CD4-positive, alpha-beta T cell (primary cell): ENCODE measurements around the gene PINLYP. TPM values are rescaled to one million over a fixed set of nuclear protein-coding genes. Genes with fewer than 3 reads are reported as not detected.

Experiments used
- ATAC-seq: fragments of 200-7000 bp; cut with Tn5 transposase; one replicate; pipeline ENCODE4 v1.10.0; 2022; ENCODE audit warnings: mild to moderate bottlenecking; ENCODE audit not compliant: poor library complexity
- CTCF ChIA-PET: fragments of 350-600 bp; sonication (Branson Sonifier 250); formaldehyde crosslinking; loops from one replicate; lab custom pipeline; 2021; ENCODE audit warnings: antibody characterized with exemption, inconsistent platforms; lab: Charles Lee
- POLR2A ChIA-PET: fragments of 350-600 bp; sonication (Branson Sonifier 250); formaldehyde crosslinking; loops from one replicate; lab custom pipeline; 2021; ENCODE audit warnings: antibody characterized with exemption, inconsistent platforms; lab: Charles Lee
- DNase-seq, 14 experiments: peaks; one replicate each; pipeline ENCODE4 v3.0.0-alpha.2; 2013 to 2020; ENCODE audit warnings: mixed read lengths in 2 of 14
- H3K27ac ChIP-seq, 2 donors: one replicate each; pipeline versions ENCODE4 v1.5.1 to v1.7.0; 2013; ENCODE audit warnings: low read length in 2 of 2, low read depth in 1 of 2, mild to moderate bottlenecking in 1 of 2
- H3K27me3 ChIP-seq, 2 experiments: 1 replicate in 1 of 2; 2 replicates in 1 of 2; pipeline versions ENCODE4 v1.6.1 to v1.7.0; 2013; ENCODE audit warnings: low read length in 2 of 2, control low read depth in 1 of 2, mild to moderate bottlenecking in 1 of 2, moderate library complexity in 1 of 2; ENCODE audit not compliant: insufficient read depth in 2 of 2, control insufficient read depth in 1 of 2
- H3K36me3 ChIP-seq: one replicate; pipeline ENCODE4 v1.6.1; 2013; ENCODE audit warnings: low read length, control low read depth; ENCODE audit not compliant: insufficient read depth
- H3K4me1 ChIP-seq: one replicate; pipeline ENCODE4 v1.6.1; 2013; ENCODE audit warnings: low read length, control low read depth; ENCODE audit not compliant: insufficient read depth
- H3K4me3 ChIP-seq: one replicate; pipeline ENCODE4 v1.5.1; 2013; ENCODE audit warnings: mild to moderate bottlenecking, low read length, moderate library complexity
- H3K9me3 ChIP-seq, 2 experiments: 1 replicate in 1 of 2; 2 replicates in 1 of 2; pipeline versions ENCODE4 v1.6.1 to v1.7.0; 2013; ENCODE audit warnings: low read length in 2 of 2, mild to moderate bottlenecking in 2 of 2, control low read depth in 1 of 2, moderate library complexity in 1 of 2; ENCODE audit not compliant: control insufficient read depth in 1 of 2, insufficient read depth in 1 of 2
- H3K27ac Mint-ChIP-seq: one replicate; pipeline ENCODE4 v1.8.0; 2020; ENCODE audit warnings: mixed read lengths
- H3K27me3 Mint-ChIP-seq: one replicate; pipeline ENCODE4 v1.8.0; 2021; ENCODE audit warnings: mixed read lengths
- H3K36me3 Mint-ChIP-seq: one replicate; pipeline ENCODE4 v1.8.0; 2021; ENCODE audit warnings: low read depth, mixed read lengths
- H3K4me1 Mint-ChIP-seq: one replicate; pipeline ENCODE4 v1.8.0; 2021; ENCODE audit warnings: low read depth, mixed read lengths
- H3K4me3 Mint-ChIP-seq: one replicate; pipeline ENCODE4 v1.8.0; 2020; ENCODE audit warnings: mild to moderate bottlenecking, mixed read lengths
- H3K9me3 Mint-ChIP-seq: one replicate; pipeline ENCODE4 v1.8.0; 2020; ENCODE audit warnings: mixed read lengths
- intact Hi-C, 2 experiments: fragments of 100-400 bp; cut with DNase I in 1 of 2; cut with micrococcal nuclease in 1 of 2; formaldehyde crosslinking; loops; one replicate each; pipeline versions ENCODE4 v1.15.1 to v1.9.0; 2023 to 2025; cut with DNase I, micrococcal nuclease
- total RNA-seq, 174 experiments: library from RNA in 2 of 174; stranded (reverse) in 2 of 174; gene quantifications; one replicate each; pipeline ENCODE4 v1.2.3 and lab custom pipeline; 2021 to 2026
- TF ChIP-seq, protein P1 (sequence below): fragments of 200-600 bp; IDR thresholded peaks from one replicate; pipeline ENCODE4 v1.8.0; 2022; ENCODE audit warnings: antibody characterized with exemption, mild to moderate bottlenecking

The PINLYP gene
- total RNA-seq, 2 experiments from 2014 or later: not detected

- POLR2A ChIA-PET: interaction anchor here (0.5 to 3.0 kb wide), 5 partner anchors 8 to 1166 kb away, joined by 3 to 21 read pairs (median 7); partner anchors contain the start of gene PHLDB3
- Mint-ChIP-seq H3K9me3 (no peaks in the 10 kb centered on the region), H3K27me3 (no peaks in the 10 kb centered on the region), H3K27ac (peak within 1 kb of the TSS; percentile 76), H3K4me3 (peak within 1 kb of the TSS; percentile 77), H3K4me1 (peaks cover 28% of the 10 kb centered on the region), H3K36me3 (peaks cover 4% of the 10 kb centered on the region)
- intact Hi-C loops: loop anchor here (2.0 to 5.0 kb wide), 2 partner anchors 35 to 70 kb away; partner anchors contain the start of genes IRGQ (in 1 of the 2) and ZNF576 (in 1 of the 2)
- CTCF ChIA-PET: interaction anchor here (0.8 to 2.5 kb wide), 3 partner anchors 28 to 95 kb away, joined by 3 to 8 read pairs (median 3); no protein-coding TSS in a partner anchor
- peaks cover 32% of the 10 kb centered on the region for H3K4me1 ChIP-seq
- no peaks in the 10 kb centered on the region for H3K36me3 ChIP-seq
- H3K27me3 ChIP-seq: no peaks in the 10 kb centered on the region
- ATAC-seq (peak; percentile 67), DNase-seq (peak; percentile 30 to 81 (median 68))
- H3K4me3 ChIP-seq: peak within 1 kb of the TSS; percentile 93
- TF ChIP-seq, protein P1, sequence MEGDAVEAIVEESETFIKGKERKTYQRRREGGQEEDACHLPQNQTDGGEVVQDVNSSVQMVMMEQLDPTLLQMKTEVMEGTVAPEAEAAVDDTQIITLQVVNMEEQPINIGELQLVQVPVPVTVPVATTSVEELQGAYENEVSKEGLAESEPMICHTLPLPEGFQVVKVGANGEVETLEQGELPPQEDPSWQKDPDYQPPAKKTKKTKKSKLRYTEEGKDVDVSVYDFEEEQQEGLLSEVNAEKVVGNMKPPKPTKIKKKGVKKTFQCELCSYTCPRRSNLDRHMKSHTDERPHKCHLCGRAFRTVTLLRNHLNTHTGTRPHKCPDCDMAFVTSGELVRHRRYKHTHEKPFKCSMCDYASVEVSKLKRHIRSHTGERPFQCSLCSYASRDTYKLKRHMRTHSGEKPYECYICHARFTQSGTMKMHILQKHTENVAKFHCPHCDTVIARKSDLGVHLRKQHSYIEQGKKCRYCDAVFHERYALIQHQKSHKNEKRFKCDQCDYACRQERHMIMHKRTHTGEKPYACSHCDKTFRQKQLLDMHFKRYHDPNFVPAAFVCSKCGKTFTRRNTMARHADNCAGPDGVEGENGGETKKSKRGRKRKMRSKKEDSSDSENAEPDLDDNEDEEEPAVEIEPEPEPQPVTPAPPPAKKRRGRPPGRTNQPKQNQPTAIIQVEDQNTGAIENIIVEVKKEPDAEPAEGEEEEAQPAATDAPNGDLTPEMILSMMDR: no peak
- no peaks in the 10 kb centered on the region for H3K9me3 ChIP-seq
- H3K27ac ChIP-seq: peak within 1 kb of the TSS; percentile 66 to 73
Measured at GRCh38 chr19:43526884-43527859, 48.4 kb upstream of the PINLYP start, which contains the start of gene ETHE1. Gene ETHE1 (minus strand): TSS chr19:43527201. CDS start chr19:43527177, 24 bp downstream.

GRCh38 chr19:43527860-43528622, 47.6 kb upstream of the PINLYP start:
- Histone ChIP-seq H3K27ac (no peak overlapping the region), H3K36me3 (no peaks in the 10 kb centered on the region), H3K27me3 (no peaks in the 10 kb centered on the region), H3K4me3 (no peak overlapping the region), H3K4me1 (peaks cover 41% of the 10 kb centered on the region), H3K9me3 (no peaks in the 10 kb centered on the region)
- Mint-ChIP-seq H3K36me3 (no peaks in the 10 kb centered on the region), H3K27ac (peak overlapping the region; percentile 76), H3K9me3 (no peaks in the 10 kb centered on the region), H3K4me1 (peaks cover 36% of the 10 kb centered on the region), H3K4me3 (peak overlapping the region; percentile 72), H3K27me3 (no peaks in the 10 kb centered on the region)
- TF ChIP-seq, protein P1: no peak
- DNase-seq: no peak
- POLR2A ChIA-PET: interaction anchor here (0.5 to 1.2 kb wide), 4 partner anchors 10 to 1260 kb away, joined by 3 to 5 read pairs (median 4); no protein-coding TSS in a partner anchor
- CTCF ChIA-PET: interaction anchor here (0.8 to 2.5 kb wide), 3 partner anchors 27 to 96 kb away, joined by 3 to 8 read pairs (median 3); no protein-coding TSS in a partner anchor
- intact Hi-C loops: loop anchor here (2.0 to 5.0 kb wide), 2 partner anchors 34 to 69 kb away; partner anchors contain the start of genes IRGQ (in 1 of the 2) and ZNF576 (in 1 of the 2)
- no peak for ATAC-seq
